22Rv1 (cell line): Measurements from ENCODE around the gene MOK.

Source experiments
- ZFX ChIP-seq: fragments of 450-650 bp; IDR thresholded peaks from 2 replicates; pipeline ENCODE4 v1.6.1; 2017; ENCODE audit warnings: antibody characterized with exemption, borderline replicate concordance
- TF ChIP-seq, protein P1 (sequence below): fragments of 450-650 bp; IDR thresholded peaks from 2 replicates; pipeline ENCODE4 v1.5.1; 2017; ENCODE audit warnings: mild to moderate bottlenecking

GRCh38 chr14:102304611-102305506, at the start of gene MOK:
- TF ChIP-seq, protein P1, sequence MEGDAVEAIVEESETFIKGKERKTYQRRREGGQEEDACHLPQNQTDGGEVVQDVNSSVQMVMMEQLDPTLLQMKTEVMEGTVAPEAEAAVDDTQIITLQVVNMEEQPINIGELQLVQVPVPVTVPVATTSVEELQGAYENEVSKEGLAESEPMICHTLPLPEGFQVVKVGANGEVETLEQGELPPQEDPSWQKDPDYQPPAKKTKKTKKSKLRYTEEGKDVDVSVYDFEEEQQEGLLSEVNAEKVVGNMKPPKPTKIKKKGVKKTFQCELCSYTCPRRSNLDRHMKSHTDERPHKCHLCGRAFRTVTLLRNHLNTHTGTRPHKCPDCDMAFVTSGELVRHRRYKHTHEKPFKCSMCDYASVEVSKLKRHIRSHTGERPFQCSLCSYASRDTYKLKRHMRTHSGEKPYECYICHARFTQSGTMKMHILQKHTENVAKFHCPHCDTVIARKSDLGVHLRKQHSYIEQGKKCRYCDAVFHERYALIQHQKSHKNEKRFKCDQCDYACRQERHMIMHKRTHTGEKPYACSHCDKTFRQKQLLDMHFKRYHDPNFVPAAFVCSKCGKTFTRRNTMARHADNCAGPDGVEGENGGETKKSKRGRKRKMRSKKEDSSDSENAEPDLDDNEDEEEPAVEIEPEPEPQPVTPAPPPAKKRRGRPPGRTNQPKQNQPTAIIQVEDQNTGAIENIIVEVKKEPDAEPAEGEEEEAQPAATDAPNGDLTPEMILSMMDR, result no peak
- TF ChIP-seq ZFX, result no peak
